Esophagus muscularis mucosa (tissue), 4 donors: ENCODE results near the gene TMEM169.

Experiments
- EP300 ChIP-seq: sonication (generic); formaldehyde crosslinking; IDR thresholded peaks from one replicate; pipeline ENCODE4 v1.6.1; 2017; ENCODE audit warnings: antibody characterized with exemption
- POLR2AphosphoS5 ChIP-seq, 2 donors: sonication (generic); formaldehyde crosslinking; IDR thresholded peaks; one replicate each; pipeline ENCODE4 v1.6.1; 2017; ENCODE audit warnings: antibody characterized with exemption in 2 of 2
- TF ChIP-seq, protein P1 (sequence below), 3 experiments: fragments of 200-600 bp in 2 of 3; fragments of 450-650 bp in 1 of 3; sonication (generic) in 2 of 3; IDR thresholded peaks; one replicate each; pipeline ENCODE4 v1.5.1; 2017 to 2019; ENCODE audit warnings: antibody characterized with exemption in 3 of 3, mild to moderate bottlenecking in 2 of 3, moderate library complexity in 1 of 3

DNA sequence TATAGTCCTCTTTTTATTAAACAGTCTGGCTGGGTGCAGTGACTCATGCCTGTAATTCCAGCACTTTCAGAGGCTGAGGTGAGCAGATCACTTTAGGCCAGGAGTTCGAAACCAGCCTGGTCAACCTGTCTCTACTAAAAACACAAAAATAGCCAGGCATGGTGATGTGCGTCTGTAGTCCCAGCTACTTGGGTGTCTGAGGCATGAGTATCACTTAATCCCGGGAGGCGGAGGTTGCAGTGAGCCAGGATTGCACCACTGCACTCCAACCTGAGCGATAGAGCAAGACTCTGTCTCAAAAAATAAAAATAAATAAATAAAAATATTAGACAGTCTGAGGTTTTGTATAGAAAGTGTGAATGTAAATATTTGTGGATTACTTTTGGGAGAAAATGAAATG is 45.2 kb downstream of the TMEM169 start:
- TF ChIP-seq, protein P1, sequence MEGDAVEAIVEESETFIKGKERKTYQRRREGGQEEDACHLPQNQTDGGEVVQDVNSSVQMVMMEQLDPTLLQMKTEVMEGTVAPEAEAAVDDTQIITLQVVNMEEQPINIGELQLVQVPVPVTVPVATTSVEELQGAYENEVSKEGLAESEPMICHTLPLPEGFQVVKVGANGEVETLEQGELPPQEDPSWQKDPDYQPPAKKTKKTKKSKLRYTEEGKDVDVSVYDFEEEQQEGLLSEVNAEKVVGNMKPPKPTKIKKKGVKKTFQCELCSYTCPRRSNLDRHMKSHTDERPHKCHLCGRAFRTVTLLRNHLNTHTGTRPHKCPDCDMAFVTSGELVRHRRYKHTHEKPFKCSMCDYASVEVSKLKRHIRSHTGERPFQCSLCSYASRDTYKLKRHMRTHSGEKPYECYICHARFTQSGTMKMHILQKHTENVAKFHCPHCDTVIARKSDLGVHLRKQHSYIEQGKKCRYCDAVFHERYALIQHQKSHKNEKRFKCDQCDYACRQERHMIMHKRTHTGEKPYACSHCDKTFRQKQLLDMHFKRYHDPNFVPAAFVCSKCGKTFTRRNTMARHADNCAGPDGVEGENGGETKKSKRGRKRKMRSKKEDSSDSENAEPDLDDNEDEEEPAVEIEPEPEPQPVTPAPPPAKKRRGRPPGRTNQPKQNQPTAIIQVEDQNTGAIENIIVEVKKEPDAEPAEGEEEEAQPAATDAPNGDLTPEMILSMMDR (IDR thresholded peaks at IDR 0.05), result no peak
- TF ChIP-seq EP300 (no peak), POLR2AphosphoS5 (IDR thresholded peaks at IDR 0.05) (no peak)
